OCI-M2 (cell line): Measurements from ENCODE around the gene ITPR1.
"Not testable (repeated sequence)": the region's sequence is repeated elsewhere in the genome, so short reads cannot be mapped to it uniquely, and the experiment has no call there.

Experiments
- DNase-seq: peaks from one replicate; lab custom pipeline; 2025; ENCODE audit not compliant: unreplicated experiment; lab: John Stamatoyannopoulos, UW

ITPR1 gene

DNA sequence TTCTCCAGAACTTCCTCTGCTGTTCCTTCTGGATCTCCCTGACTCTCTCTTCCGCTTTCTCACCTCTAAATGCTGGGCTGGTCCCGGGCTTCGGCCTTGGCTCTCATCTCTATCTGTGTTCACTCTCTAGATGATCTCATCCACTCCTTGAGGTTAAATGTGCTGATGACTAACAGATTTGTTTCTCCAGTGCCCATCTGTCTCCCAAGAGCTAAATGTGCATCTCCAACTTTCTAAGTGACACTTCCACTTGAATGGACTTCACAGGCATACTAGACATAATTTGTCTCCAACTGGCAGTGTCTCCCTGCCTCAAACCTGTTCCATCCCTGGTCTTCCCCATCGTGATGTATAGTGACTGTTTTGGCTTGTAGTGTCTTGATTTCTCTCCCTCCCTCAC is 95.3 kb downstream of the ITPR1 start:
- DNase-seq = no peak

DNA sequence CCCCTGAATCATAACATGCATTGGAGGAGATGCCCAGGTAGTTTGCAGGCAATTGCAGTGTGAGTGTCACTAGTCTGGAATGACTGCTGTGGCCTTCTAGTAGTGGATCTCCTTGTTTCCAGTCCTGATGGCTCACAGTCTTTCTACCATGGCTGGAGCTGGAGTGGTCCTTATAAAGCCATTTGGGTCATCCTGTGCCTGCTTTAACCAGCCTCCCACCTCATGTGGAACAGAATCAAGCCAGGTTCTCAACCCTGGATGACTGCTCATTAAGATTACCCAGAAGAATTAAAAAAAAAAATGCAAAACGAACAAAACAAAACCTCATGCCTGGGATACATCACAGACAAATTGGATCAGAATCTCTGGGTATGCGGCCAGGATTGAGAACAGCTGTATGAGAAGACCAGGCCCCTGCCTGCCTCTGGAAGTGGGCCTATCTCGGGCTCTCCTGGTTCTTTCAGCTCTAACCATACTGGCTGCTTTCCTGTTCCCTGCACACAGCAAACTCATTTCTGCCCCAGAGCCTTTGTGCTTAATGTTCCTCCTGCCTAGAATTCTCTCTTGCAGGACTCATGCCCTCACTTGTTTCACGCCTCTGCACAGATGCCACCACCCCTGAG is 96.4 kb downstream of the ITPR1 start:
- DNase-seq = no peak

DNA sequence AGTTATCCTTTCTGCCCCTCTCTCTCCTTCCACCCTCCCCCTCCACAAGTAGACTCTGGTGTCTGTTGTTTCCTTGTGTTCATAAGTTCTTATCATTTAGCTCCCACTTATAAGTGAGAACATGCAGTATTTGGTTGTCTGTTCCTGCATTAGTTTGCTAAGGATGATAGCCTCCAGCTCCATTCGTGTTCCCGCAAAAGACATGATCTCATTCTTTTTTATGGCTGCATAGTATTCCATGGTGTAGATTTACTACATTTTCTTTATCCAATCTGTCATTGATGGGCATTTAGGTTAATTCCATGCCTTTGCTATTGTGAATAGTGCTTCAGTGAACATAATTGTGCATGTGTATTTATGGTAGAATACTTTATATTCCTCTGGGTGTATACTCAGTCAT is 97.7 kb downstream of the ITPR1 start:
- not testable (repeated sequence) for DNase-seq

DNA sequence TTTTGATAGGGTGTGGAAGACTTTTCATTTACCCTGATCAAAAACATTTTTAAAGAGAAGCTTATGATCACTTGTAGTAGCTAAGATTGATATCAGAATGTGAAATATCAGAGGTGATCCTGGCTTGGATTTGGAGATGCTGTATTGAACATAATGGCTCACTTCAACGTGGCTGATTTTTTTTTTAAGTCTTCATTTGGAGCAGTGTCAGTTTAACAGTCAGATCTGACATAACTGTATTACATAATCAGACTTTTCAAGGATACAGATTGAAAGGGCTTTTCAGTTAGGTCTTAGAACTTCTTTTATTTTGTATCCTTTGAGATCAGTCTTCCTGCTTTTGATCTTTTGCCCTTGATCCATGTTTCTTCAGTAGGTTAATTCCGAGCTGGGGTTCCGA is 98.5 kb downstream of the ITPR1 start:
- DNase-seq = no peak

DNA sequence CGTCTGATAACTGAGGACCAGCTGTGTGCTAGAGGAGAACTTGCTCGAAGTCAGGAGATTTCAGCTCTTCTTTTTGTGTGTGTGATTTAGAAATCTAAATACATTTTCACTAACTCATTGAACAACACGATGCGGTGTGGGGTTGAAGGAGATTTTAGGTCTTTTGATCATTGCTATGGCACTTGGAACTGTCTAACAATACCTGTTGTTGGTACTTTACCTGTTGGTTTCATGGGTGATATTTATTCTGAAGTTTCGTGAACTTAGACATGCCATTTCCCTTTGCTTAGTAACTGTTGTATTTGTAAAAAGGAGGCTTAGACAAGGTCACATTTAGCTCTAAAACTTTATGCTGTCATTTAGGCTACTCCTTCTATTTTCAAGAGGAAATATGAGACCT is 99.9 kb downstream of the ITPR1 start:
- no peak for DNase-seq

DNA sequence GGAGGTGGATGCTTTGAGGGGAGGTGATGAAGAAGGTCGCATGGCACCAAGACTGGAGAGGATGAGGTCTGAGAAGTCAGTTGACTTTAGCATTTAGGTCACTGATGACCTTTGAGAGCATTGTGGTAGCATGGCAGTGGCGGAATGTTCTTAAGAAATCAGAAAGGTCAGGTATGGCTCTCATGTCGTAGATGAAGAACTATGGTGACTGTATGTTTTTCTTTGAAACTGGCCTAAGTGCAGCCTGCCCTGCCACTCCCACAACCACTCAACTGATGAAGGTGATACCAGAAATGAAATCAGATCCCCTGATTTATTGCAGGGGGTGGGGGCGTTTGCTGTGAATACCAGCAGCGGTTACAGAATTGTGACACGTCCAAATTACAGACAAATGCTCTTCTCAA is 102.6 kb downstream of the ITPR1 start:
- no peak for DNase-seq

DNA sequence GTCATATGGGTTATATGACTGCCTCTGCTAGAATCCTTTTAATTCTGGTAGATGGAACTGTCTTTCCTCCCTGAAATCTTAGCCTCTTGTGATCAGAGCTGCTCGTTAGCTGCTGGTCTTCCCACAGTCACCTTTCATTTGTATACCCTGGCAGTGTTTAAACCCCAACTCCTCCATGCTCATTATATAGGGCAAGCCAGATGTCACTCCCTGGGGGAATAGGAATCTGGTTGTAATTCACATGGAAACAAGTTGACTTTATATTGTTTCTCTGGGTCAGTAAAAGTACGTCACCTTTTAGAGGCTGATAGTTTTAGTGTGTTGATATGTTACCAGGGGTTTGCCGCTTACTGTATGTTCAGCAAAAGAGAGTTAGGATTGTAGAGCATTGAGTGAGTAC is 103.5 kb downstream of the ITPR1 start:
- no peak for DNase-seq

DNA sequence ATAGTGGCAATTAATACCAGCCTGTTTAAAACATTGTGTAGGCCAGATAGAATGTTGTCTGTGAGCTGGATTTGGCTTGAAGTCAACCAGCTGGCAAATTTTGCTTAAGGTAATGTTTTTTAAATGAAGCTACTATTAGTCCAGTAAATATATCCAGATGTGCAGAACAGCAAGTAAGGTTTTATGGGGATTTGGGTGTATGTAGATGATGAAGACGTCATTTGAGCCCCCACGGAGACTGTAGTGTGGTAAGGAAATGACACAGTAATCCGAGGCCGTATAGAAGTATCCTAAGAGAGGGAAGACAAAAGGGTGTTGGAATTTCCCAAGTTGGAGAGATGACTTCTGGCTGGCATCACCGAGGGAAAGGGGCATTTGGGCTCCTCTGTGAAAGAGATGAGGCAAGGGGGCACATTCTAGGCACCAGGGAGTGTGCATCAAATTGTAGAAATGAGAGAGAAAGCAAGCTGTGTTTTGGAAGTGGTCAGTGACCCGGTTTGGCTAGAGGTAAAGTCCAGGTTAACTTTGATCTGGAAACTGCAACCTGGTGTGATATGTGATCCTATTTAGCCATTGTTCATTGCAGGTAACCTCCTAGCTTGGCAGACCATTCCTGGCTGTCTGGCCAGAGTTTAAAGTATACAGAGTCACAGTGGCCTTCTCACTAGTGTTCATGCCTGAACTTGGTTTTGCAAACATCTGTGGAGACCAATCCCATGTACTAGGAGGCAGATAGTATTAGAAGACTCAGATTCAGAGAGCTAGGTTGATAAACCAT is 104.2 kb downstream of the ITPR1 start:
- DNase-seq = no peak

DNA sequence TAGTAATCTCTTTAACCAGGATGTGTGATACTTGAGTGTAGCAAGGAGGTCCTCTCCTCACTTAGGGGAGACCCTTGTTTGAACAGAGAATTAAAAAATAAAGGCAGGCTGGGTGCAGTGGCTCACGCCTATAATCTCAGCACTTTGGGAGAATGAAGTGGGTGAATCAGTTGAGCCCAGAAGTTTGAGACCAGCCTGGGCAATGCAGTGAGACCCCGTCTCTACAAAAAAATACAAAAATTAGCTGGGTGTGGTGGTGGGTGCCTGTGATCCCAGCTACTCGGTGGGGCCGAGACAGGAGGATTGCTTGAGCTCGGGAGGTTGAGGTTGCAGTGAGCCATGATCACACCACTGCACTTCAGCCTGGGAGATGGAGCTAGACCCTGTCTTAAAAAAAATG is 105.1 kb downstream of the ITPR1 start:
- not testable (repeated sequence) for DNase-seq

DNA sequence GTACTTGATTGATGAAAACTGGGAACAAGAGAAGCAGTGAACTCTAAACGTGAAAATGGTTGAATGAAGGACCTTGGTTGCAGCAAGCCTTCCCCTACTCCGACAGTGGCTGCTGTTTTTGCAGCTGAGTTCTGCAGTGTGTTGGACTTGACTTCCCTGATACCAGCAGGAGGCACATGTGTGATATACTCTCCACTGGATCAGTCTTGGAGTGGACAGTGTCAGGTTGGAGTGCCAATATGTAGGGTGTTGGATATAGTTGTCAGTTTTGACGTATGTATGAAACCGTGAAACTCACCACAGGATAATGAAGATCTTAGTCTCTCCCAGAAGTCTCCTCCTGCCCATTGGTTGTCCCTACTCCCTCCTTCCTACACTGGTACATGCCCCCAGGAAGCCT is 106.5 kb downstream of the ITPR1 start:
- DNase-seq = no peak

DNA sequence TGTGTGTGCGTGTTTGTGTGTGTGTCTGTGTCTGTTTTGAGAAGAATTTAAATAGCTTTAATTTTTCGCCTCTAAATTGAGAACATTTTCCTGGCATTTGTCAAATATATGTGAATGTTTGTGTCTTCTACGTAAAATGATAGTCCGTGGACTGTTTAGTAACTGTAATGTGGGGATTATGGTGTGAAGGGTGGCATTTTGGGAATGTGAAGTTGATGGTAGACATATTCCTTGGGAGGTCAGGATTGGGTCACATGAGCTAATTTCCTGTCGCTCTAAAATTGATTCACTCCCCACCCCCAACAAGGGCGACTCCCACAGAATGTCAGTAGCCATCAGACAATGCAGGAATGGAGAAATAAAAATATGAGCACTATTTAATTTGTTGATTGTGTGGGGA is 107.3 kb downstream of the ITPR1 start:
- DNase-seq = no peak

DNA sequence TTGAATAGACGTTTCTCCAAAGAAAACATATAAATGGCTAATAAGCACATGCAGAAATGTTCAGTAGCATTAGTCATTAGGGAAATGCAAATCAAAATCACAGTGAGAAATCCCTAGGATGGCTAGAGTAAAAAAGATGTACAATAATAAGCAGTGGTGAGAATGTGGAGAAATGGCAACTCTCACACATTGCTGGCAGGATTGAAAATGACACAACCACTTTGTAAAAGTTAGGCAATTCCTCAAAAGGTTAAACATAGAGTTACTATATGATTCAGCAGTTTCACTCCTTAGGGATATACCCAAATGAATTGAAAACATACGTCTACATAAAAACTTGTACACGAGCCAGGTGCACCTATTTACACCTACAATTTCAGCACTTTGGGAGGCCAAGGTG is 108.7 kb downstream of the ITPR1 start:
- DNase-seq = no peak

DNA sequence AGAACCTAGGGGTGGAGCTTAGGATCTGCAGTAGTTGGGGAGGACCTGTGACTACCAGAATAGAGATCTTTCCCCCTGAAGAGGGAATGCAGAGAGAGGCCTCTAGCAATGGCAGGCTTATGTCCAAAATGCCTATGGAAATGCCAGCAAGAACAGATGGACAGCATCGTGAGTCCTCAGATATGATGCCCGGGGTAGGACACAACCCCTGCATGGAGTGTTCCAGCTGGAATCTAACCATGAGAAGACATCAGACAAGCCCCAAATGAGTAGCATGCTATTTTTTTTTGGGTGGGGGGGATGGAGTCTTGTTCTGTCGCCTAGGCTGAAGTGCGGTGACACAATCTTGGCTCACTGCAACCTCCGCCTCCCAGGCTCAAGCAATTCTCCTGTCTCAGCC is 111.5 kb downstream of the ITPR1 start:
- no peak for DNase-seq

DNA sequence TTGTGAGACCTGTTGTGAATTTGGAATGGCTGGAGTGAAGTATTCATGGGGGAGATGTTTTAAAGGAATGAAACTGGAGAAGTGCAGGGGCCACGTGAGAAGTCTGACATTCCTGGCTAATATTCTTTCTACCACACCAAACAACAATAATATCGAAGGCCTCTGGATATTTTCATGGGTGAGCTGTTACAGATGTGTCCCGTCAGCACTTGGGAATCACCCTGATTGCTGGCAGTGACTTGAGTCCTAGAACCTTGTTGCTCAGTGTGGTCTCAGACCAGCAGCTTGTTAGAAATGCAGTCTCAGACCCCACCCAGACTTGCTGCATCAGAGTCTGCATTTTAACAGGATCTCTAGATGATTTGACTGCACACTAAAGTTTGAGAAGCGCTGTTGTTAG is 113.8 kb downstream of the ITPR1 start:
- no peak for DNase-seq

DNA sequence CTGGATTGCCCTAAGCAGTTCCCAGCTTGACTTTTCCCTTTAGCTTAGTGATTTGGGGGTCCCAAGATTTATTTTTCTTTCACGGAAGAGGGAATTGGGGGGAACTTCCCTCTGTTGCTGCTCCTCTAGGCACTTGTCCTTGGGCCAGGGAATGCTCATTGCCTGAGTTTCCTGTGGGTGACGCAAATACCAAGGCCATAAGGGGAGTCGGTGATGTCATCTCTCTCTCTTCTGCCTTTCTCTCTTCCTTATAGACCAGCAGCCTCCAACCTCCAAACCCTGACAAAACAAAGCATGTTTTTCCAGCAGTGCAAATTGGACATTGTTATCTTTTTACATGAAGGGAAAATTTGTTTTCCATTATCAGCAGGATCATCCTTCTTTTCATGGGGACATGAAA is 120.2 kb downstream of the ITPR1 start:
- no peak for DNase-seq

DNA sequence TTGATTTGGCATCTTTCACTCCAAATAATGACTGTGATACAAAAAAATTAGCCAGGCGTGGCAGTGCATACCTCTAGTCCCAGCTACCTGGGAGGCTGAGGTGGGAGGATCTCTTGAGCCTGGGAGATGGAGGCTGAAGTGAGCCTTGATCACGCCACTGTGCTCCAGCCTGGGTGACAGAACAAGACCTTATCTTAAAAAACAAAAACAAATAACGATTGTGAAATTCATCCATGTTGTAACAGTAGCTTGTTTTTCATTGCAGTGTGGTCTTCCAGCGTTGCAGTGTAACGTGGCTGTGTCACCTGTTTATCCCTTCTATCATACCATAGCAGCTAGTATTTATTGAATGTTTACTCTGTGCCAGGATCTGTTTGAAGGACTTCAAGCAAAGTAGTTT is 120.9 kb downstream of the ITPR1 start:
- no peak for DNase-seq

DNA sequence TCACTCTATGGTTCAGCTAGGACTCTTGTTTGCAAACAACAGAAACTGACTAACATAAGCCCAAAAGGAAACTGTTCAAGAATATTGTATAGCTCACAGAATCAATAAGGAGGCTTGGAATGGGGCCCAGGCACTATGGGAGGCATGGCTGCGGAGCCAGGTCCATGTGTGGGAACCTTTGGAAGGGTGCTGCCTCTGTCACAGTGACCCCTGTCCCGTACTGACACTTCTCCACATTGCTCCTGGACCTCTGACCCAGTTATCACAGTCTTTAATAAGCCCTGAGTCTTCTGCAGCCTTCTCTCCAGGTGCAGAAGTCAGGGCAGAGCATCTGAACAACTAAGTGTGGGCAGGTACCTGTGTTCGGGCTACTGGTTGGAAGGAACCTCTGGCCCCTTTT is 121.8 kb downstream of the ITPR1 start:
- DNase-seq = no peak

DNA sequence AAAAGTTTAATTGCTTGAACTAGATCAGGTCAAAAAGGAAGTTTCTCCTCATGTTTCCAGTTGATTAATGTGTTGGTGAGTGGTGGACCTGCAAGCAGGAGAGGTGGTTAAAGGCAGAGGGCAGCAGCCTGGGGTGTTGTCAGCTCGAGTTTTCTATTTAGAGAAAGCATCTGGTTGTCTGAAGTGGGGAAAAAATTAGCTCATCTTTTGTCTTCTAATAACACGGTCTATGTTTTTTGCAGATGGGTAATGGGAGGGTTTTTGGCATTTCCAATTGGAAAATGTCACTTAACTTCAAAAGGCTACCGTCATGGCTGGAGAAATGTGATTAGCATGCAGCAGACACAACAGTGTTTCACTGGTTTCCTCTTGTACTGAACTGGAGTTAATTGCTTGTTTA is 122.6 kb downstream of the ITPR1 start:
- DNase-seq = no peak

DNA sequence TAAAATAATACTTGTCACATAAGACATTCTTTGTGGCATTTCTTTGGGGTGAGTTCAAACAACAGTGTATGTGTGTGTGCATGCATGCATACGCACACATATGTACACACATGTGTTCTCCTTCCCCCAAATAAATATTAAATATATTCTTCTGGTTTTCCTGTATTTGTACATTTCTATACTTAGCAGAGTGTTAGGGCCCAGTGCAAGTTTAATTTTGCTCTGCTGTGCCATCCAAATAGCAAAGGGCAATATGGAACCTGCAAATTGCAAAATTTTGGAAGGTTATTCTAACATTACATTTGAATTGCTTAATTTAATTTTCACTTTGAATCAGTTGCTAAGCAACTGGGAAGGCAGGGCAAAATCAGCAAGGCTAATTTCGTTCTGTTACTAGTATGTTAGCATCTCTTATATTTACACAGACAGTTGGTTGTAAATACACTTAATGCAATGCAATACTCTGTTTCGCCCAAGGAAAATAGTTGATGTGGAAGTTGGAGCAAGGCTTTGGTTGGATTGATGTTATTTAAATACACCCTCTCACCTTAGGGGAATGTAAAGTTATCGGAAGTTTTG is 130.4 kb downstream of the ITPR1 start:
- DNase-seq = no peak

DNA sequence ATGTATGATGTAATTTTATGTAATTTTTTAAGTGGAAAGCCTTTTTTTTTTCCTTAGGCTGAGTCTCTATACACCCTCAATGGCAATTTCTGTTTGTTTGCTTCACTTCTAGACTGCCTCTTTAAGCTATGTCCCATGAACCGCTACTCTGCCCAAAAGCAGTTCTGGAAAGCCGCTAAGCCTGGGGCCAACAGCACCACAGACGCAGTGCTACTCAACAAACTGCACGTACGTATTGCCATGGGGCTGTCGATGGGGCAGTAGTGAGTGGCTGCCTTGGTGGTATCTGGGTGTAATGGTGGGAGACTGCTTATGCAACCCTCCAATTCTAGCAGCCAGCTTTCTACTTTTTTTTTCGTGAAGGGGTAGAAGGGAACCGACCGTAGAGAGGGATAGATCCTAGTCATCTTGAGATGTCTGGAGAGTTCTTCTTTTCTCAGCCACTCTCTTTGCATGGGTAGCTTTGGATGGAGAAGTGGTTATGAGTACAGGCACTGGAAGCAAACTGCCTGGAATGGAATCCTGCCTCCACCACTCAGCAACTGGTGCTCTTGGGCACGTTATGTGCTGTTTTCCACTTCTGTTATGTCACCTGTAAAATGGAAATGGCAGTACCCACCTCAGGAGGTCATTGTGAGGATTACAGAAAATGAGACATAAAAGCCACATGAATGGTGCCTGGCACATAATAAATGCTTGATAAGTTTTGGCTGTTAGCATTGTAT is 134.7 kb downstream of the ITPR1 start:
- no peak for DNase-seq

DNA sequence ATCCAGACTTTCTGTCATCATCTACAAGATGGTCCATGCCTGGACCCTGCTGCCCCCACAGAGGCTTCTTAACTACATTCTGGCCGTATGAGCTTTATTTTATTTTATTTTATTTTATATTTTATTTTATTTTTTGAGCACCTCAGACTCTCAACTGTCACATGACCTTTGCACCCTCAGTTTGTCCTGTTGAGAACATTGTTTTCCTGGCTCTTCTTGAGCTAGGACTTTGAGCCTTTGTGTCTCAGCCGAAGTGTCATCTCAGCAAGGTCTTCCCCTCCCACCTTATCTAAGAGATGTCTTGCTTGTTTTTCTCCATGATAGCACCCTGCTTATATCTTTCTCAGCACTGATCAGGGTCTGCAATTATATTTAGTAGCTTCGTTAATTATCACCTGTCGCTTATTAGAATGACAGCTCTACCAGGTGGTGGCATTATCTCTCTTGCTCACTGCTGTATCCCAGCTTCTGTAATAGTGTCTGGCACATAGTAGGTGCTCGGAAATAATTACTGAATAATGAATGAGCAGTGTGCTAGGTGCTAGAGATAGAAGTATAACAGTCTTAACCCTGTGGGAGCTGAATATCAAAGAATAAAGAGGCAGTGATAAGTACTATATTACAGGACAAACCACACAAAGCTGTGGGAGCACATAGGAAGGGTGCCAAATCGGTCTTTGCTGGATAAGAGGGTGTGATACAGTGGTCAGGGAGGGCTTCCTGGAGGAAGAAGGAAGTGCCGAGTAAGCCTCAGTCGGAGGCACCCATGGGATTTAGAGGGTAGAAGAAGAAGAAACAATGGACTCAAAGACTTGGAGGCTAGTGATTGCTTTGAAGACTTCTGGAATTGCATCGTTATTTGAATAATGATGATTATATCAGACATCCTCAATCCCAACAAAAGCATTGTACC is 136.2 kb downstream of the ITPR1 start:
- DNase-seq = no peak
